GM20431 (cell line): ENCODE results near the gene HNRNPLL.
"Not testable (repeated sequence)": the region's sequence is repeated elsewhere in the genome, so short reads cannot be mapped to it uniquely, and the experiment has no call there.

Source experiments
- in situ Hi-C: fragments of 300-500 bp; cut with MseI, MboI; formaldehyde crosslinking; loops from one replicate; pipeline ENCODE4 v1.15.0; 2020; ENCODE audit warnings: low sequenced_read_pairs; ENCODE audit not compliant: unreplicated experiment

HNRNPLL gene

GRCh38 chr2:38557981-38558380, 44.7 kb downstream of the HNRNPLL start:
- in situ Hi-C loops = no loop called here

- in situ Hi-C loops = no loop called here
Measured at GRCh38 chr2:38557217-38557616, 45.5 kb downstream of the HNRNPLL start.

GRCh38 chr2:38556006-38556801, 46.5 kb downstream of the HNRNPLL start:
- in situ Hi-C loops = no loop called here

- in situ Hi-C loops = no loop called here
Measured at GRCh38 chr2:38554973-38555595, 47.6 kb downstream of the HNRNPLL start.

GRCh38 chr2:38553554-38553953, 49.2 kb downstream of the HNRNPLL start:
- in situ Hi-C loops = no loop called here

GRCh38 chr2:38552259-38552658, 50.5 kb downstream of the HNRNPLL start:
- in situ Hi-C loops = no loop called here

- in situ Hi-C loops = no loop called here
Measured at GRCh38 chr2:38551746-38552145, 51.0 kb downstream of the HNRNPLL start.

GRCh38 chr2:38551171-38551570, 51.6 kb downstream of the HNRNPLL start:
- in situ Hi-C loops = no loop called here

- in situ Hi-C loops = no loop called here
Measured at GRCh38 chr2:38549851-38550250, 52.9 kb downstream of the HNRNPLL start.

- in situ Hi-C loops = no loop called here
Measured at GRCh38 chr2:38549071-38549704, 53.5 kb downstream of the HNRNPLL start.

GRCh38 chr2:38547791-38548190, 54.9 kb downstream of the HNRNPLL start:
- in situ Hi-C loops = no loop called here

GRCh38 chr2:38546585-38546984, 56.1 kb downstream of the HNRNPLL start:
- in situ Hi-C loops = no loop called here

- in situ Hi-C loops = no loop called here
Measured at GRCh38 chr2:38546064-38546463, 56.7 kb downstream of the HNRNPLL start.

- in situ Hi-C loops = not testable (repeated sequence)
Measured at GRCh38 chr2:38542248-38542631, 60.5 kb downstream of the HNRNPLL start.

GRCh38 chr2:38540580-38541286, 62.0 kb downstream of the HNRNPLL start:
- in situ Hi-C loops = no loop called here

- in situ Hi-C loops = no loop called here
Measured at GRCh38 chr2:38539086-38539485, 63.6 kb downstream of the HNRNPLL start.

- in situ Hi-C loops = no loop called here
Measured at GRCh38 chr2:38537937-38538525, 64.7 kb downstream of the HNRNPLL start.

GRCh38 chr2:38537296-38537695, 65.4 kb downstream of the HNRNPLL start:
- in situ Hi-C loops = not testable (repeated sequence)

GRCh38 chr2:38535744-38536506, 66.8 kb downstream of the HNRNPLL start:
- in situ Hi-C loops = no loop called here

- in situ Hi-C loops = no loop called here
Measured at GRCh38 chr2:38535404-38535743, 67.4 kb downstream of the HNRNPLL start.
